Omental fat pad (tissue), 4 donors: Measurements from ENCODE around the gene C1orf50. TPM values are rescaled to one million over a fixed set of nuclear protein-coding genes. Genes with fewer than 3 reads are reported as not detected.
"Not testable (repeated sequence)": the region's sequence is repeated elsewhere in the genome, so short reads cannot be mapped to it uniquely, and the experiment has no call there.

Experiments
- ATAC-seq: fragments of 150-250 bp; one replicate; pipeline ENCODE4 v1.9.1; 2016; ENCODE audit warnings: mild to moderate bottlenecking, moderate library complexity; ENCODE audit not compliant: low FRiP score
- DNase-seq: peaks from one replicate; pipeline ENCODE4 v3.0.0-alpha.2; 2019; ENCODE audit warnings: low spot score
- CTCF ChIP-seq, 3 donors: fragments of 450-650 bp; IDR thresholded peaks; one replicate each; pipeline ENCODE4 v1.5.1; 2016 to 2017; ENCODE audit warnings: antibody characterized with exemption in 3 of 3, mild to moderate bottlenecking in 3 of 3, moderate library complexity in 2 of 3
- total RNA-seq, 4 donors: library from RNA; depleted of rRNA; stranded (reverse); fragments of >200 nt; gene quantifications; one replicate each; pipeline ENCODE4 v1.1.0, GENCODE V29; 2016

The C1orf50 gene
- total RNA-seq, result 1 to 10 TPM; 2.4 to 4.3 (median 3.1) TPM

- peak; percentile 95 for DNase-seq
- TF ChIP-seq CTCF (IDR thresholded peaks at IDR 0.05), result no peak
- ATAC-seq, result peak; percentile 98
Observed at GRCh38 chr1:42766741-42767509, at the start of gene C1orf50, which contains the start of gene P3H1. Gene C1orf50, plus strand, starts transcription at chr1:42767249. Its CDS starts 63 bp downstream, at chr1:42767312. Gene P3H1, minus strand, starts transcription at chr1:42767028. Its CDS starts 57 bp downstream, at chr1:42766971.

GRCh38 chr1:42720868-42721267, 46.2 kb upstream of the C1orf50 start:
- no peak for TF ChIP-seq CTCF (IDR thresholded peaks at IDR 0.05)
- ATAC-seq (no peak), DNase-seq (no peak)

GRCh38 chr1:42721926-42722325, 45.1 kb upstream of the C1orf50 start:
- TF ChIP-seq CTCF (IDR thresholded peaks at IDR 0.05), result no peak
- no peak for ATAC-seq
- DNase-seq, result no peak

GRCh38 chr1:42722403-42722802, 44.6 kb upstream of the C1orf50 start:
- not testable (repeated sequence) for ATAC-seq, DNase-seq

GRCh38 chr1:42723511-42723910, 43.5 kb upstream of the C1orf50 start:
- no peak for TF ChIP-seq CTCF (IDR thresholded peaks at IDR 0.05)
- DNase-seq (no peak), ATAC-seq (no peak)

GRCh38 chr1:42725820-42726219, 41.2 kb upstream of the C1orf50 start:
- not testable (repeated sequence) for ATAC-seq, DNase-seq

GRCh38 chr1:42730002-42730401, 37.0 kb upstream of the C1orf50 start:
- TF ChIP-seq CTCF (IDR thresholded peaks at IDR 0.05), result no peak
- DNase-seq, result no peak
- ATAC-seq, result no peak

- DNase-seq (no peak), ATAC-seq (no peak)
- no peak for TF ChIP-seq CTCF (IDR thresholded peaks at IDR 0.05)
Observed at GRCh38 chr1:42730988-42731387, 36.1 kb upstream of the C1orf50 start.
